HepG2 (cell line): ENCODE results near the gene PRKCB. TPM values are rescaled to one million over a fixed set of nuclear protein-coding genes. Genes with fewer than 3 reads are reported as not detected.

ENCODE experiments used
- ATAC-seq: fragments of 200-7000 bp; cut with Tn5 transposase; 3 replicates; pipeline ENCODE4 v1.9.1; 2020; ENCODE audit warnings: mild to moderate bottlenecking, moderate library complexity
- BruUV-seq: library from RNA; stranded (reverse); fragments of 400-500 nt; replicated peaks from 2 replicates; lab custom pipeline; 2021; lab: Mats Ljungman, UMichigan
- CTCF ChIA-PET: fragments of 300-600 bp; formaldehyde crosslinking; extraction: SDS; loops from one replicate; lab custom pipeline; 2021; ENCODE audit warnings: low total read pairs, inconsistent platforms, low intra/inter-chr PET ratio; lab: Yijun Ruan, JAX
- POLR2A ChIA-PET: fragments of 350-600 bp; sonication (Branson Sonifier 250); formaldehyde crosslinking; loops from one replicate; lab custom pipeline; 2020; ENCODE audit warnings: antibody characterized with exemption, inconsistent platforms; lab: Yijun Ruan, JAX
- DNase-seq: peaks from one replicate; pipeline ENCODE4 v3.0.0-alpha.2; 2015; ENCODE audit warnings: low spot score
- FAIRE-seq: peaks from 3 replicates; lab custom pipeline; 2011; peaks lifted over from hg19 to GRCh38; lab: Jason Lieb, UNC
- H2AFZ ChIP-seq: one replicate; pipeline ENCODE4 v1.6.1; 2011; ENCODE audit warnings: low read length, inconsistent platforms
- H3K27ac ChIP-seq: fragments of 300-600 bp; 3 replicates; pipeline ENCODE4 v1.8.0; 2011; ENCODE audit warnings: mixed run types, mild to moderate bottlenecking, mixed read lengths, low read length, inconsistent platforms; ENCODE audit not compliant: insufficient read depth; ENCODE audit errors: extremely low read length
- H3K27me3 ChIP-seq, 2 experiments: fragments of 200-600 bp in 1 of 2; 2 replicates in 1 of 2; 3 replicates in 1 of 2; pipeline versions ENCODE4 v1.6.0 to v1.8.0; 2011; ENCODE audit warnings: low read length in 2 of 2, mild to moderate bottlenecking in 2 of 2, moderate library complexity in 2 of 2, inconsistent platforms in 1 of 2; ENCODE audit not compliant: insufficient read depth in 2 of 2, control insufficient read depth in 1 of 2
- H3K36me3 ChIP-seq, 2 experiments: fragments of 200-600 bp in 1 of 2; replicated peaks in 1 of 2; 2 replicates in 1 of 2; 3 replicates in 1 of 2; pipeline versions ENCODE4 v1.5.1 to v1.8.0; 2011; ENCODE audit warnings: low read length in 2 of 2, inconsistent platforms in 1 of 2; ENCODE audit not compliant: insufficient read depth in 2 of 2, control insufficient read depth in 1 of 2
- H3K4me1 ChIP-seq: 2 replicates; pipeline ENCODE4 v1.5.1; 2012; ENCODE audit warnings: low read length, inconsistent platforms; ENCODE audit not compliant: insufficient read depth
- H3K4me2 ChIP-seq: 2 replicates; pipeline ENCODE4 v1.6.0; 2011; ENCODE audit warnings: low read depth, low read length, inconsistent platforms
- H3K4me3 ChIP-seq, 3 experiments: fragments of 200-600 bp in 1 of 3; sonication (generic), shearing (Covaris generic) in 1 of 3; replicated peaks in 1 of 3; 2 replicates each; pipeline ENCODE4 v1.5.1; 2011 to 2016; ENCODE audit warnings: low read length in 3 of 3, inconsistent platforms in 2 of 3, low read depth in 2 of 3, mild to moderate bottlenecking in 2 of 3, control low read depth in 1 of 3, mixed read lengths in 1 of 3; ENCODE audit not compliant: insufficient read depth in 1 of 3
- H3K79me2 ChIP-seq: one replicate; pipeline ENCODE4 v1.6.1; 2011; ENCODE audit warnings: low read length, inconsistent platforms; ENCODE audit not compliant: insufficient read depth
- H3K9ac ChIP-seq: 2 replicates; pipeline ENCODE4 v1.6.0; 2011; ENCODE audit warnings: mild to moderate bottlenecking, low read depth, low read length, inconsistent platforms; ENCODE audit not compliant: insufficient read depth
- H3K9me3 ChIP-seq: 2 replicates; pipeline ENCODE4 v1.5.1; 2012; ENCODE audit warnings: mild to moderate bottlenecking, low read length
- H4K20me1 ChIP-seq: 2 replicates; pipeline ENCODE4 v1.6.0; 2011; ENCODE audit warnings: inconsistent platforms, mild to moderate bottlenecking, low read length, moderate library complexity; ENCODE audit not compliant: insufficient read depth
- EHMT2 ChIP-seq: fragments of 200-600 bp; sonication (generic); IDR thresholded peaks from 2 replicates; pipeline ENCODE4 v1.7.0; 2017; ENCODE audit warnings: antibody characterized with exemption, low read depth, low read length, borderline replicate concordance
- ERF ChIP-seq: IDR thresholded peaks from 2 replicates; pipeline ENCODE4 v1.6.1; 2018; ENCODE audit warnings: missing biosample characterization, missing genetic modification reagents
- MIER2 ChIP-seq: IDR thresholded peaks from 2 replicates; pipeline ENCODE4 v1.6.1; 2016; ENCODE audit warnings: missing biosample characterization, missing genetic modification reagents
- REST ChIP-seq, 2 experiments: IDR thresholded peaks; 2 replicates each; pipeline ENCODE4 v1.6.1; 2011 to 2012; ENCODE audit warnings: low read length in 2 of 2, borderline replicate concordance in 1 of 2, low read depth in 1 of 2, mild to moderate bottlenecking in 1 of 2, moderate library complexity in 1 of 2
- SALL1 ChIP-seq: sonication (generic); formaldehyde crosslinking; IDR thresholded peaks from 2 replicates; pipeline ENCODE4 v1.8.0; 2022; ENCODE audit warnings: mild to moderate bottlenecking, missing genetic modification reagents
- SMAD3 ChIP-seq: sonication (generic); formaldehyde crosslinking; IDR thresholded peaks from 2 replicates; pipeline ENCODE4 v1.4.0; 2020; ENCODE audit warnings: missing genetic modification reagents
- TGIF2 ChIP-seq: IDR thresholded peaks from 2 replicates; pipeline ENCODE4 v1.6.1; 2016; ENCODE audit warnings: control low read depth, missing compliant biosample characterization
- WIZ ChIP-seq: sonication (generic); formaldehyde crosslinking; IDR thresholded peaks from 2 replicates; pipeline ENCODE4 v1.5.1; 2020; ENCODE audit warnings: mild to moderate bottlenecking, missing genetic modification reagents
- ZC3H4 ChIP-seq: sonication (generic); formaldehyde crosslinking; IDR thresholded peaks from 2 replicates; pipeline ENCODE4 v1.4.0; 2020; ENCODE audit warnings: missing genetic modification reagents, borderline replicate concordance
- ZNF563 ChIP-seq: sonication (generic); formaldehyde crosslinking; IDR thresholded peaks from 2 replicates; pipeline ENCODE4 v1.8.0; 2022; ENCODE audit warnings: mild to moderate bottlenecking, moderate library complexity, missing genetic modification reagents
- ZNF644 ChIP-seq: IDR thresholded peaks from 2 replicates; pipeline ENCODE4 v1.6.1; 2016; ENCODE audit warnings: low read depth
- WGBS: methylation state at CpG from one replicate; pipeline ENCODE4 v1.1.6; 2017; ENCODE audit warnings: low lambda C conversion rate; 5-methylcytosine and 5-hydroxymethylcytosine counted together
- in situ Hi-C: cut with HindIII; loops from 2 replicates; pipeline ENCODE4 v1.10.0; 2017; ENCODE audit warnings: low pct_unique_long_range_greater_than_20kb; ENCODE audit not compliant: extremely low pct_ligation_motif_present
- intact Hi-C: fragments of 100-400 bp; cut with micrococcal nuclease; formaldehyde crosslinking; loops from one replicate; pipeline ENCODE4 v1.10.0; 2022; ENCODE audit not compliant: unreplicated experiment
- polyA plus RNA-seq, 8 experiments: library from polyadenylated mRNA; depleted of rRNA in 3 of 8; stranded (reverse) in 7 of 8; unstranded in 1 of 8; fragments of >200 nt; fragmentation: Illumina TruSeq in 4 of 8; extraction: Trizol in 4 of 8; gene quantifications; 2 replicates each; pipeline versions ENCODE4 v1.2.1 to v1.2.3, GENCODE V29; 2011 to 2016; ENCODE audit warnings: low read depth in 4 of 8, missing spikeins in 1 of 8, mixed read lengths in 1 of 8; ENCODE audit not compliant: insufficient read depth in 1 of 8
- total RNA-seq, 5 experiments: library from RNA; depleted of rRNA; stranded (reverse); fragments of >200 nt; fragmentation: Illumina TruSeq; extraction: Trizol; gene quantifications; 2 replicates each; pipeline ENCODE4 v1.2.3, GENCODE V29; 2016; ENCODE audit warnings: low read depth in 1 of 5

Gene PRKCB
- total and polyA plus RNA-seq, 2 of the 13 experiments (the other 11 are each of a cell fraction or from before 2014, with no cell fraction given): 0.01 TPM; not detected in 1

DNA sequence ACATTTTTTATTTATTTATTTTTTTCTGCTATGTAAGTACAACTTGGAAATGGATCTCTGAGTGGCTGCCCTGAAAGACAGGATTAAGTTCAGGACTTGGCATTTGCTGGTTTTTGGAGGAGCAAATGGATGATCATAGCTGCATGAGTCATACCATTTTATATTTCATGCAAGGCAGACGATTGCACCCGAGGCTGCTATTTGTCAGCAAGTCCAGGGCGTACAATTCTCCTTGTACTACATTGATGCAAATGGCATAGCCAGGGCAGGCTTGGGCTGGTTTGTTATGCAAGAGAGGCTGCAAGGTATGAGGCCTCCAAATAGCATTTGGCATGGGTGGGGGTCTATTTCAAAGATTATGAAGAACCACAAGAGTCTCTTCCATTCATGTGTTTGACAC is 339.2 kb downstream of the PRKCB start (continued):
- TF ChIP-seq ZC3H4 (no peak), ERF (CRISPR knock-in tag) (no peak), SMAD3 (CRISPR knock-in tag) (no peak)

GRCh38 chr16:24178496-24178895 is 342.7 kb downstream of the PRKCB start:
- POLR2A ChIA-PET: no interaction called here
- no peaks in the 10 kb centered on the region for H3K36me3 ChIP-seq
- no peaks in the 10 kb centered on the region for H3K79me2 ChIP-seq
- H3K4me3 ChIP-seq: no peak overlapping the region
- ATAC-seq (no peak), DNase-seq (no peak), FAIRE-seq (no peak)
- CTCF ChIA-PET: no interaction called here
- no peaks in the 10 kb centered on the region for H3K9me3 ChIP-seq
- no peaks in the 10 kb centered on the region for H4K20me1 ChIP-seq
- no peak overlapping the region for H2AFZ ChIP-seq
- intact Hi-C loops (no loop called here), in situ Hi-C loops (no loop called here)
- 1% methylated on average over 4 of the region's 4 CpGs for WGBS
- H3K27ac ChIP-seq: no peak overlapping the region
- H3K9ac ChIP-seq: no peak overlapping the region
- TF ChIP-seq REST (IDR thresholded peaks at IDR 0.05; ENCODE audit: borderline replicate concordance in 1 of 2, low read depth in 1 of 2, low read length in 2 of 2) (peak; percentile 78 to 95), ZNF563 (CRISPR knock-in tag) (no peak), EHMT2 (peak; percentile 92; the same call in 1 of the 2 replicates), ZNF644 (CRISPR knock-in tag) (0 out of 2 replicates have a peak, but pooled peaks have one; percentile 40), SALL1 (CRISPR knock-in tag) (no peak), TGIF2 (CRISPR knock-in tag) (no peak), MIER2 (peak; percentile 97), WIZ (peak; percentile 85; the same call in 1 of the 2 replicates)
- H3K27me3 ChIP-seq: peaks cover 0 to 3% of the 10 kb centered on the region in 2 experiments; a peak in 2 of 5 replicates
- BruUV-seq: no TSS peak
- no peak overlapping the region for H3K4me2 ChIP-seq
- H3K4me1 ChIP-seq: no peaks in the 10 kb centered on the region
